HG02973 (cell line): ENCODE data around the gene ADCY7.
"Not testable (repeated sequence)": the region's sequence is repeated elsewhere in the genome, so short reads cannot be mapped to it uniquely, and the experiment has no call there.

Source experiments
- ATAC-seq: cut with Tn5 transposase; IDR thresholded peaks from one replicate; pipeline ENCODE4 v1.9.1; 2021; ENCODE audit warnings: moderate library complexity; ENCODE audit not compliant: unreplicated experiment

ADCY7 gene

DNA sequence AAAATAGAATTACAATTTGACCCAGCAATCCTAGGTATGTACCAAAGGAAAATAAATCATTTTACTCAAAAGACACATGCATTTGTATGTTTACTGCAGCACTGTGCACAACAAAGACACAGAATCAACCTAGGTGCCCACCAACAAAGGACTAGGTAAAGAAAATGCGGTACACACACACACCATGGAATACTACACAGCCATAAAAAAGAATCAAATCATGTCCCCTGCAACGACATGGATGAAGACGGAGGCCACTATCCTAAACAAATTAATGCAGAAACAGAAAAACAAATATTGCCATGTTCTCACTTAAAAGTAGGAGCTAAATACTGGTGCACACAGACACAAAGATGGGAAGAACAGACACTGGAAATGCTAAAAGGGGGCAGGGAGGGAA, 66.2 kb downstream of the ADCY7 start:
- no peak for ATAC-seq

DNA sequence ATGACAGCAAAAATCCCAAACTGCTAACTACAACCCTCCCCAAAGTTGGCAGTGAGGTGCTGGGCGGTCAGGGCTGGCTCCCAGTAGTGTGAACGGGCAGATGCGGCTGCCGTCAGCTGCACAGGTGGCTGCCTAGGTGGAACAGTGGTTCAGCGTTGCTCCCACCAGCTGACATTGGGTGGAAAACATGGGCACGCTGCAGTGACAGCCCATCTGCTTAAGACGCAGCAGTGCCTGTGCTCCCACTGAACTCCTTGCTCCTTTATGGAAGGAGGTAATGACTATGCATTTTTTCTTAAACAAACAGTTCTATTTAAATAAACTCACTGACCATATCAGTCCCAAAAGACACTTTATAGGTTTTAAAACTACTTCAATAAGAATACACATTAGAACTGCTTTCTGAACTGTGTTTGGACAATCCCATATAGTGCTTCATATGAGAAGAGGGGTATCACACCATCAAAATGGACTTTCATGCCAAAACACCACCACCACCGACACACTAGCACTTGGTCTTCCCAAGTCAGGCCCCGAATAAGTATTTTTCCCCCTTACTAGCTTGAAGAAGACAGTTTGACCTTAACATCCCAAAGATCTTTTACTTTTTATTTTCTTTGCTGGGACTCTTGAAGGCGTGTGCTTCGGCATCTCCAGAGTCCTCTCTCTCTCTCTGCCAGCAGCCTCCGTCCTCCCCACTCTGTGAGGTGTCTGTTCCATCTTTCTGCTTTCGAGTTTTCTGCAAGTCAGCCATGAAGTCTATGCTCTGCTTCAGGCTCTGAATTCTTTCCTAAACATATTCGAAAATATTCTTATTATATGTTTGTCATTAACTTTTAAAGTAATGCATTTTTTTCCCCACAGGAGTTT, 68.0 kb downstream of the ADCY7 start:
- ATAC-seq: no peak

- ATAC-seq: peak; percentile 78
These were observed 69.0 kb downstream of the ADCY7 start for GRCh38 chr16:50335196-50335958.

GRCh38 chr16:50336884-50337283, 70.5 kb downstream of the ADCY7 start:
- ATAC-seq: no peak

GRCh38 chr16:50338371-50339231, 72.2 kb downstream of the ADCY7 start:
- no peak for ATAC-seq

GRCh38 chr16:50340578-50340977, 74.2 kb downstream of the ADCY7 start:
- no peak for ATAC-seq

DNA sequence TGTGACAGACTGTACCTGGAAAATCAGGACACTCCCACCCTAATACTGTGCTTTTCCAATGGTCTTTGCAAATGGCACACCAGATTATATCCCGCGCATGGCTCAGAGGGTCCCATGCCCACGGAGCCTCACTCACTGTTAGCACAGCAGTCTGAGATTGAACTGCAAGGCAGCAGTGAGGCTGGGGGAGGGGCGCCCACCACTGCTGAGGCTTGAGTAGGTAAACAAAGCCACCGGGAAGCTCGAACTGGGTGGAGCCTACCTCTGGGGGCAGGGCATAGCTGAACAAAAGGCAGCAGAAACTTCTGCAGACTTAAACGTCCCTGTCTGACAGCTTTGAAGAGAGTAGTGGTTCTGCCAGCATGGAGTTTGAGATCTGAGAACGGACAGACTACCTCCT, 77.2 kb downstream of the ADCY7 start:
- not testable (repeated sequence) for ATAC-seq

DNA sequence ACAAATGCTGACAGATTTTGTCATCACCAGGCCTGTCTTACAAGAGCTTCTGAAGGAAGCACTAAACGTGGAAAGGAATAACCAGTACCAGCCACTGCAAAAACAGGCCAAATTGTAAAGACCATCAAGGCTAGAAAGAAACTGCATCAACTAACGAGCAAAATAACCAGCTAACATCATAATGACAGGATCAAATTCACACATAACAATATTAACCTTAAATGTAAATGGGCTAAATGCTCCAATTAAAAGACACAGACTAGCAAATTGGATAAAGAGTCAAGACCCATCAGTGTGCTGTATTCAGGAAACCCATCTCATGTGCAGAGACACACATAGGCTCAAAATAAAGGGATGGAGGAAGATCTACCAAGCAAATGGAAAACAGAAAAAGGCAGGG, 78.9 kb downstream of the ADCY7 start:
- ATAC-seq: not testable (repeated sequence)

GRCh38 chr16:50351116-50351515, 84.8 kb downstream of the ADCY7 start:
- no peak for ATAC-seq

DNA sequence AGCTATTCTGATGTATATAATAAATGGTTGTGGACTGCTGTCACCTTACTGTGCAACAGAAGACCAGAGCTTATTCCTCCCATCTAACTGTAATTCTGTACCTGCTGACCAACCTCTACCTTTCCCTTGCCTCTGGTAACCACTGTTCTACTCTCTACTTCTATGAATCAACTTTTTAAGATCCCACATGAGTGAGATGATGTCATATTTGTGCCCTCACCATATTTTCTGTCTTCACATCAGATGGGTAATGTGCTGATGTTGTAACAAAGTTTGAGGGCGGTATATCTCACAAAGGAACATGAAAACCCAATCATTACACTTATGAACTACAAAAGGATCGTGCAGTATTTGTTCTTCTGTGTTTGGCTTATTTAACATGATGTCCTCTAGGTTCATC, 85.6 kb downstream of the ADCY7 start:
- ATAC-seq: no peak

GRCh38 chr16:50354082-50354481, 87.7 kb downstream of the ADCY7 start:
- ATAC-seq: no peak

DNA sequence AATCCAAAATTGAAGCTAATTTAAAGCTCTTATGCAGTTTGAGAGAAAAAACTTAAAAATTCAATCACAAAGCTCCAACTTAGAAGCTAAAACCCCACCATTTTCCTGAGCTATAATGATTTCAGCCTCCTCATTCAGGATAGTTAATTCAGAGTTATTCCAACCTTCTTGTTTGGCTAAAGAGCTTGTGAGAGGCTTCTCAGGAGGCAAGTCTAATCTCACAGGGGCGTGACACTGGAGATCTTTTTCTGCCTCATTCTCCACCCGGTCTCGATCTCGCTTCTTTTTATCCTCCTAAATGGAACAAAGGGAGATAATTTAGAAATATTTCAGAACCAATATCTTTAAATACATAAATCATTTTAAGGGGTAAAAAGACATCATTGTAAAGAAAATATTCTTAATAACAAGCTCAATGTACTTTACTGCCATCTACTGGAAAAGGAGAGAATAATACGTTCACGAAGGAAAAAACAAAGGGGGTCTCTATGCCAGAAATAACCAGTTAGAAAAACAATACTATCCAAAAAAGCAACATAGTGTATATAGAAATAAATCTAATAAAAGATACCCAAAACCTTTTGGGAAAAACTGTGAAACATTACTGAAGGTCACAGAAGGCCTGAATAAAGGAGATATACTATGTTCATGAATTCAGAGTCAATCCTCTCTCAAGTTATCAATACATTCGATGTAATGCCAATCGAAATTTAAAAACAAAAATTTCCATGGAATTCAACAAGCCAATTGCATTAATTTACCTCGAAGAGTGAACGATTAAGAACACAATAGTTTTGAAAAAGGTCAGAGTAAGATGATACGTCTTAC, 88.5 kb downstream of the ADCY7 start:
- no peak for ATAC-seq

DNA sequence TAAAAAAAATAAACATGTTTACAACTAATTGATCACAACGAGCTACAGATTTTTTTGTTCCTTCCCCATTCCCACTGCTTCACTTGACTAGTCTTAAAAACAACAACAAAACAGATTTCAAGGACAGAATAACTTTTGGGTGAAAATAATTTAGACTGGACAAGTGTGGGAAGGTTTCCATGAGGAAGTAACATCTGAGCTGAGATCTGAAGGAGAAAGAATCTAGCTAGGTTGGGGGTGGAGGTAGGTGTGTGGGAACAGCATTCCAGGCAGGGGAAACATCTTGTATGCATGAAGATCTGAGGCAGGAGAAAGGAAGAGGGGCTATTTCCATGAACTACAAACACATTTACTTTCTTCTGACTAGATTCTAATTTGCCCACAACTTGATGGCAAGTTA, 93.3 kb downstream of the ADCY7 start:
- no peak for ATAC-seq

- no peak for ATAC-seq
These were observed 93.9 kb downstream of the ADCY7 start for GRCh38 chr16:50360033-50360778.

GRCh38 chr16:50360779-50361178, 94.4 kb downstream of the ADCY7 start:
- no peak for ATAC-seq

DNA sequence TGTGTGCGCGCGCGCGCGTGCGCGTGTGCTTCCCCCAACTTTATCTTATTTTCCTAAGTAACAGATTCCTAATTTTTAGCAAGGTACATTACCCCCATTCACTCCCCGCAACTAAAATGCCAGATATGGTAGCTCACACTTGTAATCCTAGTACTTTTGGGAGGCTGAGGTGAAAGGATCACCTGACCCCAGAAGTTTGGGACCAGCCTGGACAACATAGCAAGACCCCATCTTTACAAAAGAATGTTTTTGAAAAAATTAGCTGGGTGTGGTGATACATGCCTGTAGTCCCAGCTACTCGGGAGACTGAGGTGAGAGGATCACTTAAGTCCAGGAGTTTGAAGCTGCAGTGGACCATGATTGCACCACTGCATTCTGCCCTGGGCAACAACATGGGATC, 97.3 kb downstream of the ADCY7 start:
- ATAC-seq: no peak

DNA sequence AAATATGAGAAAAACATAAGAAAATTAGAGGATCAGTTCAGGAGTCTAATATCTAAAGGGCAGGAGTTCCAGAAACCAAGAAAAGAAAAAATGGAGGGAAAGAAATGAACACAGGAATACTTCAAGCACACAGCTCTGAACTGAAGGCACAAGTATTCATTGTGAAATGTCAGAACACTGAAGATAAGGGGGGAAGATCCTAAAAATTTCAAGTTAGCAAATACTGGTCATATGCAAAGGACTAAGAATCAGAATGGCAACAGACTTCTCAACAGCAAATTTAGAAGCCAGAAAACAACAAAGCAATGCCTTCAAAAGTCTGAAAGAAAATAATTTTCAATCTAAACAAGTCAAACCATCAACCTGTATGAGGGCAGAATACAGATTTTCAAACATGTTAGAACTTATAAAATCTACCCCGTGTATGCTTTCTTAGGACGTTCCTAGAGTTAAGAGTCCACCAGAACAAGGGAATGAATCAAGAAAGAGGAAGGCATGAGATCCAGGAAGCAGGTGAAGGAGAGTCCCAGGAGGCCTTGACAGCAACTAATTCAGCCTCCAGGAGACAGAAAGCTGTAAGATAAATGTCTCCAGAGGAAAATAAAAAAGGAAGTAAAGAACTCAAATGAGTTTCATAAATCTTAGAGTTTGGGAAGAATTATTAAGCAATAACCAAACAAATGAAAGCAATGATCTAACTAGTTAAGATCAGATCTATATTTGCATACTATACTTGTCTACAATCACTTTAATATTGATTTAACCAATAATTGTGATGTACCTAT, 99.6 kb downstream of the ADCY7 start:
- ATAC-seq: no peak
